Measurements from ENCODE around the gene MCM10.

DNA sequence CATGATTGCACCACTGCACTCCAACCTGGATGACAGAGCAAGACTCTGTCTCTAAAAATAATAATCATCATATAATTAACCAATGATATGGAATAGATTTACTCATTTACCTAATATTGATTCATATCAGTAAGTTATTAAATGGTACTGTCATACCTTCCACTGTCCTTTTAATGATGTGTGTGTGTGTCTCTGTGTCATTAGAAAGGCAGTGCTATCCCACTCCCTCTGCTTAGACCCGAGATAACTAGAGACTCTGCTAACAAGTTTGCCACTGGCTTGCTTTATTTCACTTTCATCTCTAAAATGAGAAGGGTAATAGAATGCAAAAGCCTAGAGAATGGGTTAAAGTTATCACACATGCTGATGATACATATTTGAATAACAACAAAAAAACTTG, 21.1 kb downstream of the MCM10 start:
- TF ChIP-seq CTCF (IDR thresholded peaks at IDR 0.05) (no peak), EZH2 (IDR thresholded peaks at IDR 0.05) (no peak), EZH2phosphoT487 (IDR thresholded peaks at IDR 0.05) (no peak)

All from neural progenitor cell (in vitro differentiated cells).